Measurements from ENCODE around the gene PKLR. TPM values are rescaled to one million over a fixed set of nuclear protein-coding genes. Genes with fewer than 3 reads are reported as not detected.
A peak's percentile ranks its signal among the peaks of the same experiment; 100 is the strongest.
"Not testable (repeated sequence)": the region's sequence is repeated elsewhere in the genome, so short reads cannot be mapped to it uniquely, and the experiment has no call there.

PKLR gene
- total and polyA plus RNA-seq, 4 donors, result 10.4 to 56.1 (median 40.6) TPM

GRCh38 chr1:155247667-155248553 lies 53.3 kb downstream of the PKLR start:
- Histone ChIP-seq H3K27ac (ENCODE audit: low read depth in 1 of 2, low read length in 2 of 2) (no peak overlapping the region), H3K4me3 (ENCODE audit: low read depth in 1 of 3, low read length in 3 of 3) (no peak overlapping the region), H3K9me3 (ENCODE audit: control insufficient read depth in 4 of 4, low read length in 3 of 4) (no peaks in the 10 kb centered on the region), H3K4me1 (ENCODE audit: control insufficient read depth in 4 of 4, insufficient read depth in 4 of 4, low read length in 3 of 4) (peaks cover 0 to 27% (median 19%) of the 10 kb centered on the region in 4 donors), H3K27me3 (ENCODE audit: control insufficient read depth in 4 of 4, insufficient read depth in 4 of 4, low read length in 3 of 4) (no peaks in the 10 kb centered on the region), H3K9ac (ENCODE audit: low read depth in 1 of 2, low read length in 2 of 2) (no peak overlapping the region), H3K36me3 (ENCODE audit: control insufficient read depth in 4 of 4, insufficient read depth in 3 of 4, low read depth in 1 of 4, low read length in 3 of 4) (peaks cover 0 to 1% (median 0%) of the 10 kb centered on the region in 4 donors)
- 93% methylated on average over 26 of the region's 26 CpGs for WGBS
- peak; percentile 47 for DNase-seq (ENCODE audit: low spot score)
- TF ChIP-seq RAD21 (IDR thresholded peaks at IDR 0.05) (no peak), HNF4G (IDR thresholded peaks at IDR 0.05) (no peak), EGR1 (IDR thresholded peaks at IDR 0.05; ENCODE audit: low read depth in 2 of 2) (no peak), ATF3 (IDR thresholded peaks at IDR 0.05) (no peak), RXRA (IDR thresholded peaks at IDR 0.05) (no peak), NR2F2 (IDR thresholded peaks at IDR 0.05) (no peak), JUND (IDR thresholded peaks at IDR 0.05) (no peak), GABPA (IDR thresholded peaks at IDR 0.05 in 1 of 2, conservative IDR thresholded peaks at IDR 0.05 in 1 of 2) (no peak), TAF1 (conservative IDR thresholded peaks at IDR 0.05) (no peak)

GRCh38 chr1:155246796-155247195 lies 54.4 kb downstream of the PKLR start:
- 97% methylated on average over 3 of the region's 3 CpGs for WGBS
- H3K27me3 ChIP-seq (ENCODE audit: control insufficient read depth in 4 of 4, insufficient read depth in 4 of 4, low read length in 3 of 4); H3K9ac ChIP-seq (ENCODE audit: low read depth in 1 of 2, low read length in 2 of 2); DNase-seq (ENCODE audit: low spot score); H3K9me3 ChIP-seq (ENCODE audit: control insufficient read depth in 4 of 4, low read length in 3 of 4); H3K4me3 ChIP-seq (ENCODE audit: low read depth in 1 of 3, low read length in 3 of 3); H3K36me3 ChIP-seq (ENCODE audit: control insufficient read depth in 4 of 4, insufficient read depth in 3 of 4, low read depth in 1 of 4, low read length in 3 of 4); H3K27ac ChIP-seq (ENCODE audit: low read depth in 1 of 2, low read length in 2 of 2): not testable (repeated sequence)
- H3K4me1 ChIP-seq (ENCODE audit: control insufficient read depth in 4 of 4, insufficient read depth in 4 of 4, low read length in 3 of 4), result peaks cover 0 to 27% (median 19%) of the 10 kb centered on the region in 4 donors

GRCh38 chr1:155245163-155245524 lies 56.1 kb downstream of the PKLR start:
- Histone ChIP-seq H3K9me3 (ENCODE audit: control insufficient read depth in 4 of 4, low read length in 3 of 4) (no peaks in the 10 kb centered on the region), H3K27me3 (ENCODE audit: control insufficient read depth in 4 of 4, insufficient read depth in 4 of 4, low read length in 3 of 4) (no peaks in the 10 kb centered on the region), H3K27ac (ENCODE audit: low read depth in 1 of 2, low read length in 2 of 2) (peak overlapping the region; percentile 89 to 91), H3K9ac (ENCODE audit: low read depth in 1 of 2, low read length in 2 of 2) (peak overlapping the region in 1 of 2 donors; percentile 36), H3K4me3 (ENCODE audit: low read depth in 1 of 3, low read length in 3 of 3) (peak overlapping the region; percentile 70 to 96 (median 82)), H3K4me1 (ENCODE audit: control insufficient read depth in 4 of 4, insufficient read depth in 4 of 4, low read length in 3 of 4) (peaks cover 1 to 27% (median 21%) of the 10 kb centered on the region in 4 donors), H3K36me3 (ENCODE audit: control insufficient read depth in 4 of 4, insufficient read depth in 3 of 4, low read depth in 1 of 4, low read length in 3 of 4) (peaks cover 0 to 1% (median 0%) of the 10 kb centered on the region in 4 donors)
- DNase-seq (ENCODE audit: low spot score), result no peak
- TF ChIP-seq SP1 (IDR thresholded peaks at IDR 0.05) (no peak), ZBTB33 (IDR thresholded peaks at IDR 0.05) (no peak), HNF4G (IDR thresholded peaks at IDR 0.05) (no peak), REST (IDR thresholded peaks at IDR 0.05) (no peak), TAF1 (conservative IDR thresholded peaks at IDR 0.05) (no peak), JUND (IDR thresholded peaks at IDR 0.05) (no peak), FOXA2 (IDR thresholded peaks at IDR 0.05) (no peak), RAD21 (IDR thresholded peaks at IDR 0.05) (no peak), ATF3 (IDR thresholded peaks at IDR 0.05) (no peak), NR2F2 (IDR thresholded peaks at IDR 0.05) (no peak), YY1 (IDR thresholded peaks at IDR 0.05) (no peak), CTCF (IDR thresholded peaks at IDR 0.05; ENCODE audit: low read depth, low read length, missing input control) (no peak), MAX (IDR thresholded peaks at IDR 0.05) (no peak), GABPA (IDR thresholded peaks at IDR 0.05 in 1 of 2, conservative IDR thresholded peaks at IDR 0.05 in 1 of 2) (no peak)
- WGBS, result 70% methylated on average over 8 of the region's 8 CpGs
